COLO668 (cell line): ENCODE results near the gene UBALD1.

Experiments used
- DNase-seq: peaks from one replicate; lab custom pipeline; 2025; ENCODE audit not compliant: unreplicated experiment; lab: John Stamatoyannopoulos, UW

UBALD1 gene

DNA sequence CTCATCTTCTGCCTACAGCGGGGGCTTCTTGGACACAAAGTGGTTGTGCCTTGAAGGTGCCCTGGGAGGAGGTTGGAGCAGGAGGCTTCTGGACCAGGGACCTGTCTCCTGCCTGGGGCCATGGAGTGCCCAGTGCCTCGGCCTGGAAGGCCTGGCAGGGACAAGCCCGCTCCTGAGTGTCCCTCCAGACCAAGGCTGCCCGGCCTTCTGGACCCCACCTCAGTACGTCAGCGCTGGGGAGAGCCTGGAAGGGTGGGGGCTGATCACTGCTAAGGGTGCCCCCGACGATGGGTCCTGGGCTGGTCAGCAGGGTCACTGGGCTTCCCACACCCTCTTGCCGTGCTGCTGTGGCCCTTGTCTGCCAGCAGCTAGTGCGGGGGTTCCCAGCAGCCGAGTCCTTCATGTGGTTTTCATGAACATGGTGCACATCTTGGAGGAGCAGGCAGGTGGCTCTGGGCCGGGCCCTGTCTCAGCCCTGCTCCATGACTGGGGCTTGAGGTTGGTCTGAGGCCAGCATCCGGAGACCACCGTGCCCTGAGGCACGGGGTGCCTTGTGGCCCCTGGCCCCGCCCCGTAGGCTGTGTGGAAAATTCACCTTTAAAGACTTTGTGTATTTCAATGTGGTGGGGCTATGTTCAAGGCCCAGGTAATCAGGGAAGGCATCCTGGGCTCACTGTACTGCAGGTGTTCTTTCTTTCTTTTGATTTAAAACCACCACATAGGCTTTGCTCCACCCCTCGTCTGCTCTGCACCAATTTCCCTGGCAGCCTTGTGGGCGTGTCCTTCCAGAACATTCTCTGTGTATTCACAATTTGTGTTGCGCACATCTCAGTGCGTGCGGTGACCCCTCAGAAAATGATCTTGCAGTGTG is 32.3 kb upstream of the UBALD1 start:
- no peak for DNase-seq

DNA sequence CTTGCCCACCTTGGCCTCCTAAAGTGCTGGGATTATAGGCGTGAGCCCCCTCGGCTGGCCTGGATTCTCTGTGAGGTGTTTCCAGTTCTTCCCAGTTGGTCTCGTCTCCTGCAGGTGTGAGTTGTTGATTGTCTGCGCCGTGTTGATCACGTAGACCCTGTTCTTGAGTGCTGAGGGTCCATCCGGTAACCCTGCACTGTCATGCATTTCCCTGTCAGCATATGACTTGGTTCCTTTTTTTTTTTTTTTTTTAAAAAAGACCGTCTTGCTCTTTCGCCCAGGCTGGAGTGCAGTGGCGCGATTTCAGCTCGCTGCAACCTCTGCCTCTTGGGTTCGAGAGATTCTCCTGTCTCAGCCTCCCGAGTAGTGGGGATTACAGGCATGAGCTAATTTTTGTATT is 27.2 kb upstream of the UBALD1 start:
- DNase-seq: no peak

DNA sequence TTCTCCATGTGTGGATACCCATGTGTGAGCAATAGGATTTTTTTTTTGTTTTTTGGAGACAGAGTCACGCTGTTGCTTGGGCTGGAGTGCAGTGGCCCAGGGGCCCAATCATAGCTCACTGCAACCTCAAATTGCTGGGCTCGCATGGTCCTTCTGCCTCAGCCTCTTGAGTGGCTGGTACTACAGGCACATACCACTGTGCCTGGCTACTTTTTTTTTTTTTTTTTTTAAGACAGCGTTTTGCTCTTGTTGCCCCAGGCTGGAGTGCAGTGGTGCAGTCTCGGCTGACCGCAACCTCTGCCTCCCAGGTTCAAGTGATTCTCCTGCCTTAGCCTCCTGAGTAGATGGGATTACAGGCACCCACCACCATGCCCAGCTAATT is 26.6 kb upstream of the UBALD1 start:
- DNase-seq: no peak

DNA sequence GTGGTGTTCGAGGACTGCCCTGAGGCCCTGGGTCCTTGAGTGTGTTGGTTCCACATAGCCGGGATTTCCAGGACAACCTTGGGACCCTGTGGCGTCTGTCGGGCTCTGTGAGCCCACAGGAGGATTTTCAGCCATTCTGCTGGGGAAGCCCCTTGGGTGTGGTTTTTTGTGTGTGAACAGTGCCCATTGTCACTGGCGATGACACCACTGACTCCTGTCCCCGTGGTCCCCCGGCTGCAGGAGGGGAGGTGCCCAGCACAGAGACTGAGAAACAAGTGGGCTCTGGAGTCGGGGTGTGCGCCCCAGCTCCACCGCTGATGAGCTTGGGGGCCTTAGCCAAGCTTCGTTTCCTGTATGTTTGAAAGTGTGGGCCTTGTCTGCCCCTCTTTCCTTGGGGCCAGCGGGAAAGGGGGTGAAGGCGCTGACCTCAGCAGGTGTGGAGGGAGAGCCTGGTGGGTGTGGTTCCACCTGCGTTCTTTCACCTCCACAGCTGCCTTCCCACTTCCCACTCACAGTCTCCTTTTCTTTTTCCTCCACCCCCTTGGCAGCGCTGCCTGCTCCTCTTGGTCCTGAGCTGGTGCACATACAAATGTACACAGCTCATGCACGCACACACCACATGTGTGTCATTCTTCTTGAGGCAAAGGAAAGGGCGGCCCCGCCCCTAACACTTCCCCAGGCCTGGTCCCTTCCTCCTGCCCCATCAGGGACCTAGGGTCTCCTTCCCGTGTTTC is 26.1 kb upstream of the UBALD1 start:
- DNase-seq: peak; percentile 31

GRCh38 chr16:4639899-4640509 is 25.3 kb upstream of the UBALD1 start:
- DNase-seq: no peak

DNA sequence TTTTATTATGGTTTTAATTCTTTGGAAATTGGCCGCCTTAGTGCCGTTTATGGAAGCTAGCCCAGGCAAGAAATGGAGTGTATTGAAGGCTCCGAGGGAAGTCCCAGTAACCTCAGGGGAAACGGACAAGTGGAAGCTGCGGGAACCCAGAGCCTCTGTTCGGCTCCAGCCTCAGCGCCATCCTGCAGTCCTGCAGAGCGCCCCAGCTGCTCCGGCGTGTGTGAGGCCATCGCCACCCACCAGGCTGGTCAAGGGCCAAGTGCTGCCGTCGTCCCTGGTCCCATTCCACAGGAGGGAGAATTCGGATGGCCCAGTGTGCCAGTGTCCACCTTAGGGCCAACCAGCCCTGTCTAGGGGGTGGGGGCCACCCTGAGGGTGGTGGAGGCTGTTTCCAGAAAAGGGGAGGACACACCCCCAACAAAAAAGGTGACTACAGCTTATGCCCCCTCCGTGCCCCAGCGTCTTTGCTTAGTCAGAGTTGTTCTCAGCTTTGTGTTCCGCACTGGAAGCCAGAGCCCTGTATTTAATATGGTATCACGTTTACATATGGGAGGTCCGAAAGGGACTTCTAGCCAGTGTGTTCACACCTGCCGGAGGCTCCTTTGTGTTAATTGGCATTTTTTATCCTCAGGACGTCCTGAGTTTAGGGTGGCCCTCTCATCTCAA is 22.9 kb upstream of the UBALD1 start:
- DNase-seq: no peak

GRCh38 chr16:4636196-4636595 is 21.5 kb upstream of the UBALD1 start:
- DNase-seq: no peak

DNA sequence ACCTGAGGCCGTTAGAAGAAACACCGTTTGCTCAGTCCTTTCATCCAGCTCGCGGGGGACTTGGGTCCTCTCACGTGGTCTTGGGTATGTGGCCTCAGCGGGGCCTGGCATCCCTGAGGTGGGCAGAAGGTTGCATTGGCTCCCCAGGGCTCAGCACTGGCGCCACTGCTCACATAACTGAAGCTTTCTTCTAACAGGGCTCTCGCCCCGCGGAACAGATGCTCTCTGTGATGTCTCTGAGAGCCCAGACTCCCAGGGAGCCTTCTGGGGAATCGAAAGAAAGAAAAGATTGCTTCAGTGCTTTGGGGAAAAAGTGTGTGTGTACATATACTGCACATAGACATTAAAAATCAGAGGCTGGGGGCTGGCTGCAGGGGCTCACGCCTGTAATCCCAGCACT is 20.1 kb upstream of the UBALD1 start:
- DNase-seq: no peak

DNA sequence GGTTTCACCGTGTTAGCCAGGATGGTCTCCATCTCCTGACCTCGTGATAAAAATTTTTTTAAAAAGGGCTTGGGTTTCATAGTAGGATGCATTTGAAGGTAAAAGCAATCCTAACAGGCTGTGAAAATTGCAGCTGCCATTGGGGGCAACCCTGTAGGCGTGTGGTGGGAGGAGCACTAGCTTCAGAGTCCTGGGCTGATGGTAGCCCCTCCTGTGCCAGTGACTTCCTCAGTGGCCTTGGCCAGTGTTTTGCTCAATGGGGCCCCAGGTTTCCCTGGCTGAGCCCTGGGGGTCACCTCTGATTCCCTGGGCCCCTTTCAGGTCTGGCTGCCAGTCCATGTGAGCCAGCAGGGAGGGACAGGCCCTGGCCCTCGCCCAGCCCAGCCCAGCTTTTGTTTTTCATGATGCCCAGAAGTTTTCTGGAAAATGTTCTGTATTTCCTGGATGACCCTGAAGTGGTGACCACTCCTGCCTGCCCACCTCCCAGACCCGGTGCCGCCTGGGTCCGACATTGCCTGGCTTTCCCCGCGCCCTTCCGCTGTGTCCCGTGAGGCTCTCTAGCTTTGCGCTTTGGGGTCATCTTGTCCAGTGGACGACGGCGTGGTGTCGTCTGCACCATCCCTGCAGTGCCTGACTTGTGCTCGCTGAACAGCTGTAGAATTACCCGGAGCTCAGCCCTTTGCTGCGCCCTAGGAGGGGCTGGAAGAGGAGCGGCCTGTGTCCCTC is 19.4 kb upstream of the UBALD1 start:
- DNase-seq: no peak

DNA sequence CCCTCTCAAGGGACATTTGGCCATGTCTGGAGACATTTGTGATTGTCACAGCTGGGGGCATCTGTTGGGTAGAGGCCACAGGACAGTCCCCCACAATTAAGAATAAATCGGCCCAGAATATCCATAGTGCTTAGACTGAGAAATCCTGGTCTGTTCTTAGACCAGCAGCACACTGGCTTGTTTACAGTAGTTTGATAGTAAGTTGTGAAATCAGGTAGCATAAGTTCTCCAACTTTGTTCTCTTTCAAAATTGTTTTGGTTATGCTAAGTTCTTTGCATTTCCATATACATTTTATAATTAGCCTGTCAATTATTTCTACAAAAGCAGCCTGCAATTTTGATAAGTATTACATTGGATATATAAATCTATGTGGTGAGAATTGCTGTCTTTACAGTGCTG is 16.8 kb upstream of the UBALD1 start:
- no peak for DNase-seq

DNA sequence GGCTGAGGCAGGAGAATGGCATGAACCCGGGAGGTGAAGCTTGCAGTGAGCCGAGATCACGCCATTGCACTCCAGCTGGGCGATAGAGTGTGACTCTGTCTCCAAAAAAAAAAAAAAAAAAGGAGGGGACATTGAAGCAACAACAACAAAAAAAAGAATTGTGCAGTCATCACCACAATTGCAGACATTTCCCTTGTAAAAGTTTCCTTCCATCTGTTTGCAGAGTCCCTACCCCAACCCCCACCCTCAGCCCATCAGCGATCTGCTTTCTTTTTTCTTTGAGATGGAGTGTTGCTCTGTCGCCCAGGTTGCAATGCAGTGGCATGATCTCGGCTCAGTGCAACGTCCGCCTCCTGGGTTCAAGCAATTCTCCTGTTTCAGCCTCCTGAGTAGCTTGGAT is 13.6 kb upstream of the UBALD1 start:
- DNase-seq: no peak

DNA sequence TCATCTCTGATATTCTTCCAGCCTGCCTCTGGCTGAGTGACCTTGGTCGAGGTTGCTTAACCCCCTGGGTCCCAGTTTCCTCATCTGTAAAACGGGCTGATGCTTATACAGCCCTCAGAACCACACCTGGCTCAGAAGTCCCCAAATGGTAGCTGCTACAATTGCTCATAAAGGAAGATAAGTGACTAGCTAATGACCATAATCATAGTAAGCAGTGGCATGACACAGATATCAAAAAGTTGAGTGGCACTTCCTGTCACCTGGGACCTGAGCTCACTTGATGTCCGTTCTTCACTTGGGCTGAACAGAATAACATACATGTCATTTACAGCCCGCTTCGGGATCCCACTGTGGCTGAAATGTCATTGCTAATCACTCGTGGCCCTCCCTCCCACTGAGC is 11.7 kb upstream of the UBALD1 start:
- DNase-seq: no peak

GRCh38 chr16:4625560-4626159 is 11.0 kb upstream of the UBALD1 start:
- no peak for DNase-seq

GRCh38 chr16:4624827-4625559 is 10.3 kb upstream of the UBALD1 start:
- DNase-seq: peak; percentile 64

GRCh38 chr16:4624015-4624826 is 9.5 kb upstream of the UBALD1 start, which contains the start of gene MGRN1:
MGRN1 (plus strand) TSS chr16:4624826; CDS start chr16:4624961, 135 bp downstream.
- peak; percentile 96 for DNase-seq

GRCh38 chr16:4623593-4623992 is 8.9 kb upstream of the UBALD1 start:
- no peak for DNase-seq

DNA sequence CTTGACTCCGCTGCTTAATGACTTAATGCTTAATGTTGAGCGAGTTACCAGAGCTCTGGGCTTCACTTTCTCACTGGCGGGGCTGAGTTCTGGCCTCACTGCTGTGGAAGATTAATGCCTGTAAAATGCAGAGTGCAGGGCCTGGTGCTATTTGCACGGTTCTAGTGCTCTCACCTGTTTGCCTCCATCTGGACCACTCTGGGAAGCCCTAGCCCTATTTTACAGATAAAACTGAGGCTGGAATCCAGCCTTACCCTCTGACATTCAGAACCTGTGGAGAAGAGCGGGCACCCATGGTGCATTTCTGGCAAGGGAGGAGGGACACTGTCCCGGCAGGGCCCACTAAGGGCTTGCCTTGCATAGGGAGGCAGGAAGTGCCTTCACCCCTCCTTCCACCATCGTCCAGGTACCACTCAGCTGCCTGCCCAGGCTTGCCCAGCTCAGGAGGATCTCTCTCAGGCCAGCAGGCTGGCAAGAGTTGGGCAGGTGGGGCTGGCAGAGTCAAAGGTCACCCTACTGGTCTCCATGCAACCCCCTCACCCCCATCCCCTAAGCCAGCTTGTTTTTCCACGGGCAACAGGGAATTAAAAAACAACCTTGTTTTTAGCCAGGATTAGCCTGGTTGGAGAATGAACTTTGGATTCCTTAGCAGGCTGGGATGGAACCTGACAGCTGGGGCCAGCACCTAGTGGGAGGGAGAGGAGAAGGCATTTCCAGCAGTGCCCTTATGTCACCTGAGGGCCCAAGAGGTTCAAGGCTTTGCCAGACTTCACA is 4.1 kb upstream of the UBALD1 start:
- DNase-seq: peak; percentile 65

DNA sequence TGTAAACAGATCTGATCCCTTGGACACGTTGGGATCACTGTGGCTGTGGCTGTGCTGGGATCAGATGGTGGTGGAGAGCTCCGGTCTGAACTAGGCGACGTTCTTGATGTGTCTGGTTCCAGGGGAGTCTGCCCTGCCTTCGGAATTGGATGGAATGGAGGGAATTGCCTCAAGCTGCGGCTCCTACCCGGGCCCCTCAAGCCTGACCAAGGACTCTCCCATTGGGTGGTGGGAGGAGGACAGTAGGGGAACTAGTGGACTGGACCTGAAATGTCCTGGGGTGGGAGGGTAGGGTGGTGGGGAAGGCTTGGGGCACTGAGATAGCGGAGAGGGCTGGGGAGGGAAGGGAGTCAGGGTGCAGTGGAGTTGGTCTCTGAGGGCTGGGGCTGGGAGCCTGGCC is 3.2 kb upstream of the UBALD1 start:
- peak; percentile 45 for DNase-seq
